ENCODE results near the gene ANKRD23. TPM values are rescaled to one million over a fixed set of nuclear protein-coding genes. Genes with fewer than 3 reads are reported as not detected.

The ANKRD23 gene
- total and polyA plus RNA-seq, 2 of the 4 experiments (the other 2 are of a cell fraction): 0.54 to 1.5 TPM

GRCh38 chr2:96860065-96861029, 16.5 kb upstream of the ANKRD23 start (continued):
- TF ChIP-seq CTCF (conservative IDR thresholded peaks at IDR 0.05; ENCODE audit: low read depth, low read length) (no peak), RCOR1 (IDR thresholded peaks at IDR 0.05; ENCODE audit: insufficient replicate concordance, low read length) (no peak)

- no peak overlapping the region for H3K14ac ChIP-seq (replicated peaks; ENCODE audit: low read depth, low read length)
- intact Hi-C loops (cut with micrococcal nuclease) (no loop called here), dilution Hi-C loops (cut with HindIII; ENCODE audit: low sequenced_read_pairs, unreplicated experiment) (no loop called here), in situ Hi-C loops (cut with MboI; ENCODE audit: low sequenced_read_pairs) (loop anchor here (5.0 to 25.0 kb wide), 2 partner anchors 98 to 253 kb away; partner anchors contain the start of gene ANKRD36)
- no peak overlapping the region for H3K9ac ChIP-seq (ENCODE audit: low read depth, low read length)
- H2BK20ac ChIP-seq (ENCODE audit: low read depth, low read length): no peak overlapping the region
- H3K36me3 ChIP-seq (ENCODE audit: control insufficient read depth, insufficient read depth, low read length): peaks cover 41% of the 10 kb centered on the region
- H4K91ac ChIP-seq (ENCODE audit: insufficient read depth, low read depth, low read length): no peak overlapping the region
- H3K27me3 ChIP-seq (ENCODE audit: control insufficient read depth, insufficient read depth, low read length): no peaks in the 10 kb centered on the region
- H3K18ac ChIP-seq (ENCODE audit: low read depth, low read length): no peak overlapping the region
- H2BK120ac ChIP-seq (ENCODE audit: low read depth, low read length): no peak overlapping the region
- H3K4me1 ChIP-seq (ENCODE audit: control insufficient read depth, insufficient read depth, low read length): peaks cover 12% of the 10 kb centered on the region
- H3K4me3 ChIP-seq (ENCODE audit: insufficient read depth, low read depth, low read length): no peak overlapping the region
- DNase-seq (no peak), ATAC-seq (ENCODE audit: low read depth) (no peak)
- no peak overlapping the region for H2BK15ac ChIP-seq (ENCODE audit: low read depth, low read length)
- no peak overlapping the region for H3K23ac ChIP-seq (ENCODE audit: low read depth, low read length)
- POLR2A ChIA-PET (ENCODE audit: unreplicated experiment): no interaction called here
- WGBS, 2 experiments (ENCODE audit: extremely low coverage in 2 of 2, insufficient read length in 1 of 2): 80 to 100% methylated on average over 1 of the region's 4 CpGs
- no peak overlapping the region for H2AK5ac ChIP-seq (ENCODE audit: low read depth, low read length)
- no peak overlapping the region for H2AK9ac ChIP-seq (replicated peaks; ENCODE audit: low read depth, low read length, poor library complexity)
- H4K5ac ChIP-seq (ENCODE audit: low read depth, low read length): no peak overlapping the region
- CTCF ChIA-PET: no interaction called here
- BruUV-seq (replicated peaks): no TSS peak
- peaks cover 3% of the 10 kb centered on the region; the same call in 1 of the 2 replicates for H3K9me1 ChIP-seq (ENCODE audit: insufficient read depth, low read length)
- H2BK5ac ChIP-seq (ENCODE audit: low read depth, low read length, poor library complexity, severe bottlenecking): no peak overlapping the region
- no peak overlapping the region for H4K8ac ChIP-seq (ENCODE audit: low read depth in 2 of 2, low read length in 2 of 2)
- H3K27ac ChIP-seq (ENCODE audit: insufficient read depth, low read length): no peak overlapping the region
- peaks cover 11 to 37% of the 10 kb centered on the region in 2 experiments for H3K79me1 ChIP-seq (ENCODE audit: low read depth in 1 of 2, low read length in 2 of 2)
- TF ChIP-seq RCOR1 (IDR thresholded peaks at IDR 0.05; ENCODE audit: insufficient replicate concordance, low read length): no peak
- TF ChIP-seq CHD1 (IDR thresholded peaks at IDR 0.05; ENCODE audit: low read depth, low read length): no peak
- TF ChIP-seq SMC3 (IDR thresholded peaks at IDR 0.05; ENCODE audit: low read depth, low read length): no peak
- no peak for TF ChIP-seq MXI1 (IDR thresholded peaks at IDR 0.05; ENCODE audit: borderline replicate concordance, low read depth, low read length)
- TF ChIP-seq MAFK (IDR thresholded peaks at IDR 0.05; ENCODE audit: low read depth, low read length): no peak
- no peak for TF ChIP-seq RAD21 (IDR thresholded peaks at IDR 0.05; ENCODE audit: low read length)
- no peak overlapping the region for H3K4ac ChIP-seq (ENCODE audit: low read depth, low read length)
- H3K9me3 ChIP-seq (ENCODE audit: control insufficient read depth, insufficient read depth, low read length): no peaks in the 10 kb centered on the region
- H4K20me1 ChIP-seq (ENCODE audit: insufficient read depth, low read length): peaks cover 7% of the 10 kb centered on the region; the same call in 1 of the 2 replicates
- H3K56ac ChIP-seq (ENCODE audit: extremely low read depth, insufficient read depth, low read length): no peak overlapping the region
- no peak overlapping the region for H2AFZ ChIP-seq (replicated peaks; ENCODE audit: low read length, poor library complexity)
- H3K4me2 ChIP-seq (ENCODE audit: low read depth, low read length): no peak overlapping the region
Observed at GRCh38 chr2:96859681-96860064, 15.9 kb upstream of the ANKRD23 start.

All from IMR-90 (cell line).